Stimulated activated CD4-positive, alpha-beta T cell treated with anti-CD3 and anti-CD28 coated beads, Interleukin-2, amount 100 ng/mL, for 48 hours (primary cell): ENCODE measurements around the gene CDH11.

Experiments
- DNase-seq, 2 donors: peaks; one replicate each; pipeline ENCODE4 v3.0.0-alpha.2; 2020

CDH11 gene

GRCh38 chr16:64898159-64898558, 223.7 kb downstream of the CDH11 start:
- no peak for DNase-seq
